Omental fat pad (tissue), 4 donors: ENCODE results near the gene GAR1. TPM values are rescaled to one million over a fixed set of nuclear protein-coding genes. Genes with fewer than 3 reads are reported as not detected.
"Not testable (repeated sequence)": the region's sequence is repeated elsewhere in the genome, so short reads cannot be mapped to it uniquely, and the experiment has no call there.

ENCODE experiments used
- ATAC-seq: fragments of 150-250 bp; one replicate; pipeline ENCODE4 v1.9.1; 2016; ENCODE audit warnings: mild to moderate bottlenecking, moderate library complexity; ENCODE audit not compliant: low FRiP score
- DNase-seq: peaks from one replicate; pipeline ENCODE4 v3.0.0-alpha.2; 2019; ENCODE audit warnings: low spot score
- total RNA-seq, 4 donors: library from RNA; depleted of rRNA; stranded (reverse); fragments of >200 nt; gene quantifications; one replicate each; pipeline ENCODE4 v1.1.0, GENCODE V29; 2016
- TF ChIP-seq, protein P1 (sequence below), 3 donors: fragments of 450-650 bp; IDR thresholded peaks; one replicate each; pipeline ENCODE4 v1.5.1; 2016 to 2017; ENCODE audit warnings: antibody characterized with exemption in 3 of 3, mild to moderate bottlenecking in 3 of 3, moderate library complexity in 2 of 3

GAR1 gene
- total RNA-seq, 4 donors from 2014 or later = 3.2 to 14.3 (median 7.4) TPM

- ATAC-seq (no peak), DNase-seq (no peak)
- TF ChIP-seq, protein P1, sequence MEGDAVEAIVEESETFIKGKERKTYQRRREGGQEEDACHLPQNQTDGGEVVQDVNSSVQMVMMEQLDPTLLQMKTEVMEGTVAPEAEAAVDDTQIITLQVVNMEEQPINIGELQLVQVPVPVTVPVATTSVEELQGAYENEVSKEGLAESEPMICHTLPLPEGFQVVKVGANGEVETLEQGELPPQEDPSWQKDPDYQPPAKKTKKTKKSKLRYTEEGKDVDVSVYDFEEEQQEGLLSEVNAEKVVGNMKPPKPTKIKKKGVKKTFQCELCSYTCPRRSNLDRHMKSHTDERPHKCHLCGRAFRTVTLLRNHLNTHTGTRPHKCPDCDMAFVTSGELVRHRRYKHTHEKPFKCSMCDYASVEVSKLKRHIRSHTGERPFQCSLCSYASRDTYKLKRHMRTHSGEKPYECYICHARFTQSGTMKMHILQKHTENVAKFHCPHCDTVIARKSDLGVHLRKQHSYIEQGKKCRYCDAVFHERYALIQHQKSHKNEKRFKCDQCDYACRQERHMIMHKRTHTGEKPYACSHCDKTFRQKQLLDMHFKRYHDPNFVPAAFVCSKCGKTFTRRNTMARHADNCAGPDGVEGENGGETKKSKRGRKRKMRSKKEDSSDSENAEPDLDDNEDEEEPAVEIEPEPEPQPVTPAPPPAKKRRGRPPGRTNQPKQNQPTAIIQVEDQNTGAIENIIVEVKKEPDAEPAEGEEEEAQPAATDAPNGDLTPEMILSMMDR (IDR thresholded peaks at IDR 0.05) = no peak
Measured at GRCh38 chr4:109836985-109837384, 21.4 kb downstream of the GAR1 start.

DNA sequence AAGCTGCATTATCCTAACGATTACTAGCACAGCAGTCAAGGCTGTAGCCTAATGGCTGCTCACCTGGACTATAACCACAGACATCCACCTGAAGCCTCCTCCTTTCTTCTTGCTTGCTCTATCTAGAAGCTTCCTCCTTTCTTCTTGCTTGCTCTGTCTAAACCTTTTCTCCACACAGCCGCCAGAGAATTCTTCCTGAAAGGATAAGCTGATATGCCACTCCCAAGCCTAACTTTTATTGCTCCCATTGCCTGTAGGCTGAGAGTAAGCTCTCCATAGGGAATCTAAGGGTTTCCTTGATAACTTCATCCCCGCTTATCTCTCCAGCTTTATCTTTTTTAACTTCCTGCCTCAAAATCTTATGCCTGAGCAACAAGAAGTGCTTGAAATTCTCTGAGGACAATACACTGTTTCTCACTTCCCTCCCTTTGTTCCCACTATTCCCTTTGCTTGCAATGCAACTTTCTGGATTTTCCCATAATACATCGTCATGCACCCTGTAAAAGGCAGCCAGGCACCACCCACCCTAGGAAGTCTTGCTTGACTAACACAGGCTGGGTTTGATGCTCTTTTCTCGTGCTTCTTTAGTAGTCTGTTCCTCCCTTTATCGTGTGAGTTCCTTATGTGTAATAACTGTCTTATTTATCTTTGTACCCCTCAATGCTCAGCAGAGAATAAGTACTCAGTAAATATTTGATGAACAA lies 31.0 kb downstream of the GAR1 start:
- TF ChIP-seq, protein P1 (IDR thresholded peaks at IDR 0.05) = no peak
- DNase-seq (no peak), ATAC-seq (no peak)

GRCh38 chr4:109847896-109848442 lies 32.4 kb downstream of the GAR1 start, which contains the start of gene LRIT3:
Gene LRIT3 (plus strand): TSS chr4:109848107. CDS start chr4:109848202, 95 bp downstream.
- no peak for ATAC-seq
- no peak for DNase-seq
- TF ChIP-seq, protein P1 (IDR thresholded peaks at IDR 0.05) = no peak

DNA sequence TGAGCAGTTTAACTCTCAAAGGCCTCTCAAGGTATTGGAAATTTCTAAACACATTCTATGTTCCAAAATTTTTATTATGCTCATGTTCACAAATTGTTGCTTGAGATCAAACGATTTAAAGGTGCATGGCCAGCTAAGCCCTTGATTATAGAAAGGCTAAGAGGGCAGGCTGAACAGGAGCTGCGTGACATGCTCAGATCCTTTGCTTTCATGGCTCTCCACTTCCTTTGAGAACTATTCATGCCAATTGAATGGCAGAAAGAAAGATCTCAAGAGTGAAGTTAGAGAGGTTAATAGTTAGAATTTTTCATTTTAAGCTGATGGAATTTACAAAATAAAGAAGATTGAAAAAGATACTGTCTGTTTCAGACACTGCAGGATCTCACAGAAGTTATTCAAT lies 32.9 kb downstream of the GAR1 start:
- TF ChIP-seq, protein P1 (IDR thresholded peaks at IDR 0.05) = no peak
- ATAC-seq (no peak), DNase-seq (no peak)

DNA sequence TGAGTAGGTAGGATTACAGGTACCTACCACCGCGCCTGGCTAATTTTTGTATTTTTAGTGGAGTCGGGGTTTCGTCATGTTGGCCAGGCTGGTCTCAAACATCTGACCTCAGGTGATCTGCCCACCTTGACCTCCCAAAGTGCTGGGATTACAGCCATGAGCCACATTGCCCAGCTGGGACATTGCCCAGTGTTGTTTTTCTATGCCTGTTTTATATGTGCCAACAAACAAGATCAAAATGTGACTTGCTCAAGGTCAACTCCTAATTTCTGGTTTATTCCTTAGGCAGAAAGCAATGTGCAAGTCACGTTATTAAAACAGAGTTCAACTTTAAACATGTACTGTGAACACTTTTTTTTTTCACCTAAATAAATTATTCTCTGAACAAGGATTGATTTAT lies 35.0 kb downstream of the GAR1 start:
- no peak for DNase-seq
- TF ChIP-seq, protein P1 (IDR thresholded peaks at IDR 0.05) = no peak
- no peak for ATAC-seq

- not testable (repeated sequence) for DNase-seq, ATAC-seq
Measured at GRCh38 chr4:109859426-109860300, 44.1 kb downstream of the GAR1 start.

DNA sequence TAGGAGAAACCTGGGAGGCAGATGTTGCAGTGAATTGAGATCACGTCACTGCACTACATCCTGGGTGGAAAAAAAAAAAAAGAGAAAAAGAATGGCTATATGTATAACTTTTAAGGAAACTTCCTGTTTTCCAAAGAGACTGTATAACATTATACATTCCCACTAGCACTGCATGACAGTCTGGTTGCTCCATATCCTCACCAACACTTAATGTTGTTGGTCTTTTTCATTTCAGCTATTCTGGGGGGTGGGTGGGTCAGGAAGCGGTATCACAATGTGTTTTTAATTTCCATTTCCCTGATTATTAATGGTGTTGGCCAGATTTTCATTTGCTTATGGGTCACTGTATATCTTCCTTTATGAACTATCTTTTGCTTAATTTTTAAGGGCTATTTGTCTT lies 45.7 kb downstream of the GAR1 start:
- DNase-seq (no peak), ATAC-seq (no peak)
- TF ChIP-seq, protein P1 (IDR thresholded peaks at IDR 0.05) = no peak
